GM19043 (cell line): ENCODE data around the gene NEURL2.
"Not testable (repeated sequence)": the region's sequence is repeated elsewhere in the genome, so short reads cannot be mapped to it uniquely, and the experiment has no call there.

Experiments used
- ATAC-seq: cut with Tn5 transposase; IDR thresholded peaks from one replicate; pipeline ENCODE4 v1.9.1; 2021; ENCODE audit warnings: low read depth; ENCODE audit not compliant: unreplicated experiment

The NEURL2 gene

DNA sequence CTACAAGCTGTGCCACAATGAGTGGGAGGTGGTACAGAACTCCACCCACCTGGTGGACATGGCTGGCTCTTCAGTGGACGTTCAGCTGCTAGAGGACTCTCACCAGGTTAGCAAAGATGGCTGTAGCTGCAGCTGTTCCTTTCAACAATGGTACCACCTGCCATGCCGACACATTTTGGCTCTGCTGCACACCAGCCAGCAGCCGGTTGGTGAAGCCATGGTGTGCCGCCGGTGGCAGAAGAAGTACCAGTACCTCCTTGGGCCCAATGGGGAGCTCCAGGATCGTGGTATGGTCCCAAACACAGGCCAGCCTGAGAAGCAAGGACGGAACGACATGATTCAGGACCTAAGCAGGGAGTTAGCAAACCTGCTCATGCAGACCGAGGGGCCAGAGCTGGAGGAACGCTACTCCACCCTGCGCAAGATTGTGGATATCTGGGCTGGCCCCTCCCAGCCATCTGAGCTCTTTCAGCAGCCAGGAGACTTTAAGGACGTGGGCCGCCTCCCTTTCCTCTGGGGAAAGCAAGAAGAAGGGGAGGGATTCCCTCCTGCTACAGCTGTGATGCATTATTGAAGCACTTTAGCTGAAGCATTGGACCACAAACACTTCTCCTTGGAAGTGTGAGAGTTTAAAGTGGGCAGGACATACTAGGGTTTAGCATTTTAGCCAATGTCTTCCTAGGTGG lies 12.8 kb downstream of the NEURL2 start:
- ATAC-seq, result no peak

DNA sequence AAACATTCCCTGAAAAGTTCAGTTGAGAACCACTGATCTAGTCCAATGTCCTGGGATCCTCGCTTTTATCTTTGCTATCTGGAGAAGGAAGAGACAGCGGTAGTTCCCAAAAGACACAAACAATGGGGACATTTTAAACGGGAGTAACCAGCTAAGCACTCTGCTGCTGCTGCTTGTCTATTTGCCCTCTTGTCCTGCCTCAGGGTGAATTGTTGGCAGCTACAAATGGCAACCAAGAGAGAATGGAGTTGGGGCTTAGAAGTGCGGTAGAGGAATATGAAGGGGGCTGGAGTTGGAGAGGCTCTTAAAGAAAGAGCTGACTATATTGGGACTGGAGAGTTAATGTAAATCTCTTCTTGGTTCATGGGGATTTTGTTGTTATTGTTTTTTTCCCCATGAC lies 16.4 kb downstream of the NEURL2 start:
- ATAC-seq, result no peak

DNA sequence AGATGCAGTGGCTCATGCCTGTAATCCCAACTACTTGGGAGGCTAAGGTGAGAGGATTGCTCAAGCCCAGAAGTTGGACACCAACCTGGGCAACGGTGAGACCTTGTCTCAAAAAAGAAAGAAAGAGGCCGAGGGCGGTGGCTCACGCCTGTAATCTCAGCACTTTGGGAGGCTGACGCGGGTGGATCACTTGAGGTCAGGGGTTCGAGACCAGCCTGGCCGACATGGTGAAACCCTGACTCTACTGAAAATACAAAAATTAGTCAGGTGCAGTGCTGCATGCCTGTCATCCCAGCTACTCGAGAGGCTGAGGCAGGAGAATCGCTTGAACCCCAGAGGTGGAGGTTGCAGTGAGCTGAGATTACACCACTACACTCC lies 16.9 kb downstream of the NEURL2 start:
- not testable (repeated sequence) for ATAC-seq

DNA sequence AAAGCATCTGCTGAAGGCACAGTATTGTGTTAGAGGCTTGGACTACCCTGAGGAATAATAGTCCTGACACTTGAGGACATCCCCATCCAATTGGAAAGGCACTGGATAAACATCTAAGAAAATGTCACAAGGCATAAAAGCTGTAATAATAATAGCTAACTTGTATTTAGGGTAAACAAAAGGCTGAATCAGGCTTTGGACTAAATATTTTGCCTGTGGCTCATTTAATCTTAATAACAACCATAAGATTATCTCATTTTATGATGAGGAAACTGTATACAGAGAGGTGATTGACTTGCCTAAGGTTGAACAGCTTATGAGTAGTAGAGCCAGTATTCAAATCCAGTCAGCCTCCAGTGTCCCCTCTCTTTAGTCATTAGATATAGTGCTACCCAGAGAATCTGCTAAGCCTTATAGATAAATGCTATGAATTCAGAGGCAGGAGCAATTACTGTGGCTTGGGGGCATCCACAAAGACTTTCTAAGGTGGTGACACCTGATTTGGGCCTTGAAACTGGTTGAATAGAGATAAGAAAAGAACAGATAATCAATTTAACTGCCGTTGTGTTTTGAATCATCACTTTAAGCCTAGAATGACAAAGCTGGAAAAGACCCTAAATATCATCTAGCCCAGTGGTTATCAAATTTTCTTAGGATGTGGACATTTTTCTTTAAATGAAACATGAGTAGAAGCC lies 17.5 kb downstream of the NEURL2 start:
- no peak for ATAC-seq

DNA sequence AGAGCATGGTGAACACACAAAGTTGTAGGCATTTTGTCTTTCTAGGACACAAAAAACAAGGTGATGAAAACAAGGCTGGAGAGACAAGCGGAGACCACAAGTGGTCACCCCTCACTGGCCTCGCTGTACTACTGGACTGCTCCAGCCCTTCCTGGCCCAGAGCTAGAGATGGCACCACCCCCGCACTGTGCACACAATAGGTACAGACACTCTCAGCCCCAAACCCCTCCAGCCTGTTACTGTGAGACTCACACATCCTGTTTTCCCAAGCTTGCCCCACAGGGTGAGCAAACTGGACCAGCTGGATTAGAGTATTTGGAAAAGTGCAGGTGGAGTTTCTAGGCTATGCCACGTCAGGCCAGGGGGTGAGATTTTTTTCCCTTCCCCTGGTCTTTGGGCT lies 18.4 kb downstream of the NEURL2 start:
- no peak for ATAC-seq

GRCh38 chr20:45867819-45868176 lies 23.2 kb downstream of the NEURL2 start:
- ATAC-seq, result no peak

DNA sequence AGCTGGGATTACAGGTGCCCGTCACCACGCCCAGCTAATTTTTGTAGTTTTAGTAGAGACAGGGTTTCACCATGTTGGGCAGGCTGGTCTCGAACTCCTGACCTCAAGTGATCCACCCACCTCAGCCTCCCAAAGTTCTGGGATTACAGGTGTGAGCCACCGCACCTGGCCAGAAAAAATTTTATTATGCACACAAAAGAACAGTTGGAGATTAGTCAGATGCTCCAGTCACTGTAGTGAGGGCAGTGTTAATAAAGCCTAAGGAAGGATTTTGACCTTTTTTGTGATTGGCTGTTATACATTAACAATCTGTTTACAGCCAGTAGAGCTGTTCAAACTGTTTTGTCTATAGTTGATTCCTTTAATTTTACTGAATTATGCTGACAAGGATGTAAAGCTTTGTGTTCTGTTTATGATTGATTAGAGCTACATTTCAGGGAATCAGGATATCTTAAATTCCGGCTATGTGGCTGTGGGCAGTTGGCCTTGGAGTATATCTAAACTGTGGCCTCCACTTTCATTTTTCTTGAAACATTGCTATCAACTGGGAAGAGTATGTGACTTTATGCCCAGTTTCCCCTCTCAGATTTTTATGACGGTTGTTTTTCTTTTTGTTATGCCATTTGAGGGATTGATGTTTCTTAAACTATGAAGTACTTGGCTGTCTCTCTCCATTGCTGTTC lies 23.7 kb downstream of the NEURL2 start:
- ATAC-seq, result no peak

DNA sequence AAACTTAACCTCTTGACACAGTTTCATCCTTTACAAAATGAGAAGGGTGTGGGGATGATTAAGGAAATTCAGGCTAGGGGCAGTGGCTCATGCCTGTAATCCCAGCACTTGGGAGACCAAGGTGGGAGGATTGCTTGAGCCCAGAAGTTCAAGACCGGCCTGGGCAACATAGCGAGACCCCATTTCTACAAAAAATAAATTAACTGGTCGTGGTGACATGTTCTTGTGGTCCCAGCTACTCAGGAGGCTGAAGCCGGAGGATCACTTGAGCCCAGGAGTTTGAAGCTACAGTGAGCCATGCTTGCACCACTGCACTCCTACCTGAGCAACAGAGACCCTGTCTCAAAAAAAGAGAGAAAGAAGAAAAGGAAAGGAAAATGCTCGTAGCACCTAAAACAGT lies 24.6 kb downstream of the NEURL2 start:
- ATAC-seq, result no peak

DNA sequence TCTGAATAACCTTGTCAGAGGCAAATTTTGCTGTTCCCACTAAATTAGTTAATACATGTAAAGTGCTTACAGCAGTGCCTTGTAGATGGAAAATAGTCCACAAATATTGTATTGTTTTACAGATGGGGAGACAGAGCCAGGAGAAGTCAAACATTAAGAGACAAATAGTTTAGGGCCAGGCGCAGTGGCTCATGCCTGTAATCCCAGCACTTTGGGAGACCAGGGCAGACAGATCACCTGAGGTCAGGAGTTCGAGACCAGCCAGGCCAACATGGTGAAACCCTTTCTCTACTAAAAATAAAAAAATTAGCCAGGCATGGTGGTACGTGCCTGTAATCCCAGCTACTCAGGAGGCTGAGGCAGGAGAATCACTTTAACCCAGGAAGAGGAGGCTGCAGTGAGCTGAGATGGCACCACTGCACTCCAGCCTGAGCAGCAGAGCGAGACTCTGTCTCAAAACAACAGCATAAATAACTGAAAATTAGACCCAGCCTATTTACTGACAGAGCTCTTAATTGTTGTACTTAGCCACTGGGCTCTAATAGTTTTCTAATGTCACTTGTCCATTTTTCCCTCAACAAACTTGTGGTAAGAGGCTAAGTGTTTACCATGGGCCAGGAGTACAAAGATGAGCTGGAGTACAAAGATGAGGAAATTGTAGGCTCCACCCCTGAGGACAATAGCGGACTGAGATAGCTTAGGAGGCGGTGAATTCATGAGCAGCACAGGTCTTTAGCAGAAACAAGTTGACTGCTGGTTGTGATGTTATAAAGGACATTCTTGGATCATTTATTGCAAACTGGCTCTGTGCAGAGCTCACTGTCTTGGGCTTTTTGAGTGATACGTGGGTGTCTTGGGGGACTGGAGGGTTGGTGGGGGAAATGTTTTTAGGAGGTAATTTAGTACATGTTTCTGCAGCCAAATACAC lies 27.2 kb downstream of the NEURL2 start:
- no peak for ATAC-seq

DNA sequence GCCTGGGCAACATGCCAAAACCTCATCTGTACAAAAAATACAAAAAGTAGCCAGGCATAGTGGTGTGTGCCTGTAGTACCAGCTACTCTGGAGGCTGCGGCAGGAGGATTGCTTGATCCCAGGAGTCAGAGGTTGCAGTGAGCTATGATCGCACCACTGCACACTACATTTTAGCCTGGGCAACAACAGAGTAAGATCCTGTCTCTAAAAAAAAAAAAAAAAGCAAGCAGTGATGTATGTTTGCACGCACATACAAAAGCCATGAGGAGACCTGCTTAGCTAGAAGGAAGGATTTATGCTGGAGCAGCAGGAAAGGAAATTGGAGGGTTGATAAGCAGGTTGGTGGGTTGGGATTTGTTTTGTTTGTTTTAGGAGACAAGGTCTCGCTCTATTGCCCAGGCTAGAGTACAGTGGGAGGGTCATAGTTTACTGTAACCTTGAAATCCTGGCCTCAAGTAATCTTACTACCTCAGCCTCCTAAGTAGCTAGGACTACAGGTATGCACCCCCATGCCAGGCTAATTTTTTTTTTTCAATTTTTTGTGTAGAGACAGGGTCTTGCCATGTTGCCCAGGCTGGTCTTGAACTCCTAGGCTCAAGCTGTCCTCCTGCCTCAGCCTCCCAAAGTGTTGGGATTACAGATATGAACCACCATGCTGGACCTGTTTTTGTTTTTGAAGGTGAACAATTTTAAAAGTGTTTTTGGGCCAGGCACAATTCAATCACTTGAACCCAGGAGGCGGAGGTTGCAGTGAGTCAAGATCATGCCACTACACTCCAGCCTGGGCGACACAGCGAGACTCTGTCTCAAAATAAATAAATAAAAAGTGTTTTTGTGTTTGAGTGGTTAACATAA lies 29.6 kb downstream of the NEURL2 start:
- no peak for ATAC-seq

GRCh38 chr20:45860560-45861220 lies 30.3 kb downstream of the NEURL2 start:
- no peak for ATAC-seq

DNA sequence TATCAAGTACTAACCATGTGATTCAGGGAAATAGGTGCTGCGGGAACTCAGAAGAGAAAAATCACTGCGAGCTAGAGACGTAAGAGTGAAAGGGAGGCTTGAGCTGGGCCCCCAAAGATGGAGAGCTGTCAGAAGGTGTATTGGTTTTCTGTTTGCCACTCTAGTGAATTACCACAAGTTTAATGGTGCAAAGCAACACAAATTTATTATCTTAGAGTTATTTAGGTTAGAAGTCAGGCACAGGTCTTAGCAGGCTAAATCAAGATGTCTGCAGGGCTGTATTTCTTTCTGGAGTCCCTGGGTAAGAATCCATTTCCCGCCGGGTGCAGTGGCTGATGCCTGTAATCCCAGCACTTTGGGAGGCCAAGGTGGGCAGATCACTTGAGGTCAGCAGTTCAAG lies 31.1 kb downstream of the NEURL2 start:
- ATAC-seq, result no peak

- ATAC-seq, result no peak
These were observed 33.2 kb downstream of the NEURL2 start for GRCh38 chr20:45857882-45858216.

- ATAC-seq, result peak; percentile 96
These were observed 33.7 kb downstream of the NEURL2 start, which contains the start of the genes ACOT8 and ZSWIM3 for GRCh38 chr20:45857114-45857881. TSS of gene ACOT8 (minus strand) at chr20:45857392. CDS start at chr20:45857315, 77 bp downstream. TSS of gene ZSWIM3 (plus strand) at chr20:45857614. CDS start at chr20:45857826, 212 bp downstream.

DNA sequence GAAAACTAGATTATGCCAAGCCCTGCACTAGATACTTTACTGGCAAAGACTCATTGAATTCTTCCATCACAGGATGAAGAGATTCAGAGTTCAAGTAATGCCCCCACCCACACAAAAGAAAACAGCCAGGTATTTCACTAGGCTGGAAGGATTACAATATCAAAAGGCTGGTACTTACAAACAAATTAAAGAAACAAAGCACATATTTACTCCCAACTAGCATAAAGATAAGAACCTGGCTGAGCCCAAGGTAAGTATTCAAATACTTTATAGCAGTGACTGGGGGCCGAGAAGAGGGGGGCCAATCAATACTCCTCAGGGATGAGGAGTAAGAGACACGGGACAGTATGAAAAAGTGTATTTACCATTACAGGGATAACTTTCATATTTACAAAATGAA lies 37.5 kb downstream of the NEURL2 start:
- ATAC-seq, result no peak

DNA sequence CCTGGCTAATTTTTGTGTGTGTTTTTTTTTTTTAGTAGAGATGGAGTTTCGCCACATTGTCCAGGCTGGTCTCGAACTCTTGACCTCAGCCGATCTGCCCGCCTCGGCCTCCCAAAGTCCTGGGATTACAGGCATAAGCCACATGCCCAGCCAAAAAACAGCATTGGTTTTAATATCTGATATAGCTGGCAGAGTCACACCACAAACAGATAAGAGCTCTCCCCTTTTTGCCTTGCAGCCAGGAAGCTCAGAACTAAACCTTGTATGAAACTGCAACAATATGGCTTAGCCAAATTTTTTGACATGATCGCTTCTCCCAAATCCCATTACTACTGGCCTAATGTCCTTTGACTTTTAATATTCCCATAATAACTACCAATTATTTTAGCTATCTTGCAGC lies 38.7 kb downstream of the NEURL2 start:
- ATAC-seq, result no peak

DNA sequence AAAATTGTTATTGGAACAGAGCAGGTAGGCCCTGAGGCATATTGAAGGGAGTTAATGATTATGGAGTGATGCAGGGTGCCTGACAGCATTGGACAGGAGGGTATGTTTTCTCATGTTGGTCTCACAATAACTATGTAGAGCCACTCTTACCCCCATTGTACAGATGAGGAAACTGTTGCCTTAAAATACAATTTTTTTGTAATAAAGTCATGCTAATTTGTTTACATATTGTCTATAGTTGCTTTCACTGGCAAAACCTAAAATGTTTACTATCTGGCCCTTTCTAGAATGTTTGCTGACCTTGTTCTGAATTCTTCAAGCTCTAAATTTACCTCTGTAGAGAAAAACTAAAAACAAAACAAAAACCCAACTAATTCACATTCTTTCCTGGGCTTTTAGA lies 39.5 kb downstream of the NEURL2 start:
- ATAC-seq, result no peak

GRCh38 chr20:45850926-45851325 lies 40.1 kb downstream of the NEURL2 start:
- ATAC-seq, result no peak

GRCh38 chr20:45850238-45850637 lies 40.8 kb downstream of the NEURL2 start:
- no peak for ATAC-seq
